GM18951 (cell line): ENCODE data around the gene SLC6A4.

Source experiments
- POLR2A ChIP-seq: IDR thresholded peaks from 4 replicates; pipeline ENCODE4 v1.6.1; 2011; ENCODE audit warnings: mild to moderate bottlenecking; ENCODE audit not compliant: insufficient read length, insufficient read depth; ENCODE audit errors: extremely low read depth
- in situ Hi-C: fragments of 300-500 bp; cut with MboI; formaldehyde crosslinking; loops from one replicate; pipeline ENCODE4 v1.12.0; 2022; ENCODE audit warnings: low sequenced_read_pairs, mixed read lengths, inconsistent platforms; ENCODE audit not compliant: unreplicated experiment

SLC6A4 gene

GRCh38 chr17:30222721-30223175 lies 12.7 kb downstream of the SLC6A4 start:
- in situ Hi-C loops: no loop called here
- no peak for TF ChIP-seq POLR2A

DNA sequence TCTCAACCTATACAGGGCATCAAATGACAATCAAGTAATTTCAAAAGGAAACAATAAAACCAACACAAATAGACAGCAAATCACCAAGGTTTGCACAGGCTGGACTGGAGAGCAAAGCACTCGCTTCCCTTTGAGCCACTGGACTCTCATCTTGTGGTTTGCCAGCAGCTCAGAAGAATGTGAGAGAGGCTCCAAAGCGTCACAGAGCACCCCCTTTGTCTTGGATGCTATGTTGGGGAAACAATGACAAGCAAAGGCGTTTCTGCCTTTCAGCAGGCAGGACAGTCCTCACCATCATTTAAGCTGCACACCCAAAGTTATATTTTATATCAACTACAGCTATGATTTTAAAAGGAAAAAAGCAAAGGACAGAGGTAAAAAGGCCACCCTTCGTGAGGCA lies 13.2 kb downstream of the SLC6A4 start:
- in situ Hi-C loops: no loop called here
- no peak for TF ChIP-seq POLR2A

DNA sequence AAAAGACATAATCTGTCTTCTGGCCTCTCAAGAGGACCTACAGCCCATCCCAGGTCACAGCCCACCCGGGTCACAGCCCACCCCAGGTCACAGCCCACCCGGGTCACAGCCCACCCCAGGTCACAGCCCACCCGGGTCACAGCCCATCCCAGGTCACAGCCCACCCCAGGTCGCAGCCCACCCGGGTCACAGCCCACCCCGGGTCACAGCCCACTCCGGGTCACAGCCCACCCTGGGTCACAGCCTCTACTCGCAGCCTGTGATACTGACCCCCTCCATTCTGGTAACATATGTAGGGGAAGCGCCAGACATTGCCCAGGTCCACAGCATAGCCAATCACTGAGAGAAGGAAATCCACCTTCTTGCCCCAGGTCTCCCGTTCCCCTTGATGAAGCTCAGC lies 14.2 kb downstream of the SLC6A4 start:
- no peak for TF ChIP-seq POLR2A
- in situ Hi-C loops: no loop called here

DNA sequence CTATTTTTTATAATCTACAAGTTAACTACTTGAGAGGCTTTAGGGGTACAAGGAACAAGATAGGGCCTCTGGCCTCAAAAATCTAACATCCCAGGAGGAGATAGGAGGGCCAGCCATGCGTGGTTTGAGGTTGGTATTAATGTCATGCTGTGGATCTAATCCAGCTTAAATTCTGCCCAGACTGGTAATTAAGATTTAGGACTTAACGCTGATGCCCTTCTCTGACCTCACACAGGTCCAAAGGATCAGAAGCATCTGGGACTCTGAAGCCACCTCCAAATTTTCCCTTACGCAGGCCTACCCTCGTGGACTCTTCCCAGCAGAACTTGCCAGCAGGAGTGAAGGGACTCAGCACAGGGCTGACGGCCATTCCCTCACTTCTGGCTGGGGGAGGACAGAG lies 15.1 kb downstream of the SLC6A4 start:
- TF ChIP-seq POLR2A: no peak
- in situ Hi-C loops: no loop called here

- in situ Hi-C loops: no loop called here
- no peak for TF ChIP-seq POLR2A
Observed at GRCh38 chr17:30219833-30220232, 15.7 kb downstream of the SLC6A4 start.

DNA sequence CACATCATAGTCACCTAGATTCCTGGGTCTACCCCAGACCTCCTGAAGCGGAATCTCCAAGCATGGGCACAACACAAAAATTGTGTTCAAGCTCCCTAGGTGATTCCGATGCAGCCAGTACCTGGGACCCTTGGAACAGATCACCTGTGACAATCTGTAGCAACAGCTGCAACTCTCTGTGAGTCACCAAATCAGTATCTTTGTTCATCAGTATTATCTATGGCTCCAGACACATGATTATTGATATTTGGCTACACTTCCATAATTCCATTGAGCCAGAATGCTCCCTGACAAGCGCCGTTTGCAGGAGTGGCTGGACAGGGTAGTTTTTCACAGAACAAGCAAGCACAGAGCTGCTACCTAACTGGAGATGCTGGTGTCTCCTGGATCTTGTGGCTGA lies 16.2 kb downstream of the SLC6A4 start:
- no peak for TF ChIP-seq POLR2A
- in situ Hi-C loops: no loop called here

DNA sequence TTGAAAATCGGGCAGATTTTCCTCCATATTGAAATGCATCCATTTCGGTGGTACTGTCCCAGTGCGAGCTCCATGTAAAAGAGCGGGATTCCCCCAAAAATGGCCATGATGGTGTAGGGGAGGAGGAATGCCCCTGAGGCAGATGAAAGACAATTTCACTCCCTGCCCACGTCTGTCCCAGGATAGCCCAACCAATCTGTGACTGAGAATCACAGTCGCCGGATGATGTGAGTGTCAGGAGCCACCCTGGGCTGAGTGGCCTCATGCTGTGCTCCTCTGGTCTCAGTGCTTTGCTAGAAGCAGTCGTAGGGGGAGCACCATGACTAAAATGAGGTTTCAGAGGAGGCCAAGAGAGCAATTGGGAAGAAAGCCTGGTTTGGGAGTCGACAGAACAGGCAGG lies 16.7 kb downstream of the SLC6A4 start:
- in situ Hi-C loops: no loop called here
- no peak for TF ChIP-seq POLR2A

GRCh38 chr17:30217746-30218245 lies 17.7 kb downstream of the SLC6A4 start:
- in situ Hi-C loops: no loop called here
- no peak for TF ChIP-seq POLR2A

GRCh38 chr17:30217054-30217453 lies 18.4 kb downstream of the SLC6A4 start:
- no peak for TF ChIP-seq POLR2A
- in situ Hi-C loops: no loop called here

DNA sequence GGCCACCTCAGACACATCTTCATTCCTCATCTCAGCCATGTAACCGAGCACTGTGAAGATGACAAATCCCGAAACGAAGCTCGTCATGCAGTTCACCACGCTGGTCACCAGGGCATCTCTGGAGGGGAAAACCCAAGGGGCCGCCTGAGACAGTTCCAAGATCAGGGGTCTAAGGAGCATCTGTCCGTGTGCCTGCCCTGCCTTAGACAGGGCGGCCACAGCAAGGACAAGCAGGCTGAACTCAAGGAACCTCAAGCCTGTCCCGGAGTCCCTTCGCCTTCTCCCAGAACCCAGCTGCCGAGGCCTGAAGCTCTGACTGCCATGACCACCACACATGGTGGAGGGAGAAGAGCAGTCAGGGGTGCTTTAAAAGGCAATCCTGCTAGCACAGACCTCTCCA lies 22.7 kb downstream of the SLC6A4 start:
- TF ChIP-seq POLR2A: peak; percentile 38
- in situ Hi-C loops: no loop called here

DNA sequence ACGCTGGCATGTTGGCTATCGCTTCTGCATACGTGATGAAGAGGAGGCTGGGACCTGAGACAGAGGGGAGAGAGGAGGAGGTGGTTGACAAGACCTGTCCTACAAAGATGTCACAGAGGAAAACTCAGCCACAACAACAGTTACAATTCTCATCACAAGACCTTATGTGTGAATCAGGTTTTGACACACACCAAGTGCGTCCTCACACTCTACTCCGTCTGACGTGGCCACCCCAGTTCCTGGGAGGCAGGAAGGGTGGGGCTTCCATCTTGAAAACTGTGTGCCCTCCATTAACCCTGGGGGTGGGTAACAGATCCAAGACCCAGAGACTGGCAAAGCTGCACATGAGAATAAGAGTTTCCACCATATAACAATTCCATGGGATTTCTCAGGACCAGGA lies 24.1 kb downstream of the SLC6A4 start:
- no peak for TF ChIP-seq POLR2A
- in situ Hi-C loops: no loop called here

DNA sequence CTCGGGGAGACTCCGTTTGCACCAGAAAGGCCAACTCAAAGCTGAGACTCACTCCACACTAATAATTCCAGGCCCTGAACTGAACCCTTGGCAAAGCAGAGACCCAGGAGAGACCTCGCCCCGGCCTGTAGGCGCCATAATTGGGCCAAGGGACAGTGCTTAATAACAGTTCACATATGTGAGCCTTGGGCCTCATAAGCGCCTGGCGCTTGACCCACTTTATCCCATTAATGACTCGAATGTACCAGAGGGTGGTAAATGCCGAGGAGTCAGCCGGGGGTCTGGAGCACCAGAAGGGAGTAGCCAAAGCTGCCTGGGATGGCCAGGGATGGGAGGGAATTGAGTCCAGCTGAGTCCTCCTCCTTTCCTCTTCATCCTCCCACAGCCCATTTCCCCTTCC lies 24.6 kb downstream of the SLC6A4 start:
- no peak for TF ChIP-seq POLR2A
- in situ Hi-C loops: no loop called here

DNA sequence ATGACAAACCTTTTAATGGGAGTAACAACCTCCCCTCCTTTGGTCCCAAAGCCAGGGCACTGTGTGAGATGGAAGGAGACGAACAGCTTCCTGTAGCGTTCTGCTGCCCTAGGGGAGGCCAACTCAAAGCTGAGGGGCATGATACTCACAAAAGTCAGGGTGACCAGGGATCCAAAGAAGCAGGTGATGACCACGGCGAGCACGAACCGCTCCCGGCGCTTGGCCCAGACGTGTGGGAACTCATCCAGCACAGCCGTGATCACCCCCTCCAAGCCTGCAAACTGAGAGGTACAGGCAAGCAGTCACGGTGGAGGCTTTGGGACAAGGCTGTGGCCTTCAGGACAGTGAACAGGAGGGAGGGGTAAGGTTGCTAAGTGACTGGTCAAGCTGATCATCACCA lies 25.1 kb downstream of the SLC6A4 start:
- in situ Hi-C loops: no loop called here
- TF ChIP-seq POLR2A: no peak

GRCh38 chr17:30209930-30210329 lies 25.6 kb downstream of the SLC6A4 start:
- no peak for TF ChIP-seq POLR2A
- in situ Hi-C loops: no loop called here

DNA sequence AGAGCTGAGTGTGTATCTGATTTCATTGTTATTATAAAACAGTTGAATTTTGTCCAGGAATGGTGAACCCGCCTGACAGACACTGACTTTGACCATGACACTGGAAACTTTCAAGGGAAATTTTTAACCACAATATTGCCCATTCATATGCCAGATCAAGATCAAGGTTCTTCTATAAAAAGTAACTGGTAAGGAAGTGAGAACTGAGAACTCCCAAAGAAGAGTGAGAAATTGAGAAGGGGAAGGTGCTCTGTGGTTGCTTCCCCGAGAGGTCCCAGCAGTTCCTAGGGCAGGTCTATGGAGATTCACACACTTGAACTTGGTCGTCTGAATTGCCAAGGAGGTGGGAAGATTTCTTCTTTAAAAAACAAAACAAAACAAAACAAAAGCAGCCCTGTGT lies 27.3 kb downstream of the SLC6A4 start:
- no peak for TF ChIP-seq POLR2A
- in situ Hi-C loops: no loop called here
